HCT116 (cell line): Measurements from ENCODE around the gene PEX6. TPM values are rescaled to one million over a fixed set of nuclear protein-coding genes. Genes with fewer than 3 reads are reported as not detected.

Experiments
- ATAC-seq: fragments of 200-7000 bp; cut with Tn5 transposase; 2 replicates; pipeline ENCODE4 v1.9.1; 2020; ENCODE audit warnings: mild to moderate bottlenecking, moderate library complexity
- BruUV-seq: library from RNA; stranded (reverse); fragments of 400-500 nt; replicated peaks from 2 replicates; lab custom pipeline; 2021; lab: Mats Ljungman, UMichigan
- CTCF ChIA-PET: fragments of 300-600 bp; sonication (Branson Sonifier 250); formaldehyde crosslinking; loops from one replicate; lab custom pipeline; 2021; ENCODE audit warnings: antibody characterized with exemption; lab: Charles Lee
- POLR2A ChIA-PET: fragments of 300-600, 350-600 bp; sonication (Branson Sonifier 250); formaldehyde crosslinking; loops from one replicate; lab custom pipeline; 2021; ENCODE audit warnings: antibody characterized with exemption; lab: Charles Lee
- RAD21 ChIA-PET, 2 experiments: fragments of 300-600 bp; sonication (Branson Sonifier 250); formaldehyde crosslinking; loops; one replicate each; lab custom pipeline; 2023; ENCODE audit warnings: low total read pairs in 2 of 2; ENCODE audit not compliant: uncharacterized antibody in 2 of 2, unreplicated experiment in 2 of 2, low non-redundant PET in 1 of 2; lab: Charles Lee
- DNase-seq: peaks from one replicate; pipeline ENCODE4 v3.0.0-alpha.2; 2010; ENCODE audit warnings: low read depth, low spot score
- H2AFZ ChIP-seq: fragments of 200-600 bp; shearing (Covaris generic), sonication (generic); 2 replicates; pipeline ENCODE4 v1.6.1; 2017; ENCODE audit warnings: low read depth, mixed run types, mixed read lengths, antibody characterized with exemption, low read length; ENCODE audit not compliant: poor library complexity, severe bottlenecking
- H3K27ac ChIP-seq: 2 replicates; pipeline ENCODE4 v1.5.1; 2012; ENCODE audit warnings: low read depth, low read length
- H3K27me3 ChIP-seq: fragments of 200-600 bp; sonication (generic); 2 replicates; pipeline ENCODE4 v1.6.1; 2016; ENCODE audit warnings: mixed run types, low read length, mixed read lengths; ENCODE audit not compliant: insufficient read depth
- H3K36me3 ChIP-seq, 2 experiments: fragments of 200-500 bp in 1 of 2; fragments of 200-600 bp in 1 of 2; sonication (Bioruptor generic) in 1 of 2; sonication (generic) in 1 of 2; 2 replicates each; pipeline versions ENCODE4 v1.5.1 to v1.6.1; 2014 to 2016; ENCODE audit warnings: low read length in 2 of 2, inconsistent platforms in 1 of 2, mixed read lengths in 1 of 2, mixed run types in 1 of 2; ENCODE audit not compliant: insufficient read depth in 2 of 2, control insufficient read depth in 1 of 2
- H3K4me1 ChIP-seq, 2 experiments: fragments of 200-600 bp in 1 of 2; sonication (generic) in 1 of 2; 2 replicates each; pipeline versions ENCODE4 v1.5.1 to v1.6.1; 2012 to 2017; ENCODE audit warnings: low read length in 2 of 2, inconsistent platforms in 1 of 2, mild to moderate bottlenecking in 1 of 2, mixed read lengths in 1 of 2, mixed run types in 1 of 2, moderate library complexity in 1 of 2; ENCODE audit not compliant: insufficient read depth in 2 of 2, control insufficient read depth in 1 of 2
- H3K4me2 ChIP-seq: fragments of 200-600 bp; sonication (generic); 2 replicates; pipeline ENCODE4 v1.6.1; 2017; ENCODE audit warnings: mixed run types, low read length, mixed read lengths
- H3K4me3 ChIP-seq, 2 experiments: fragments of 200-600 bp in 1 of 2; sonication (generic) in 1 of 2; replicated peaks in 1 of 2; 2 replicates each; pipeline ENCODE4 v1.5.1; 2011 to 2016; ENCODE audit warnings: low read length in 2 of 2, control low read depth in 1 of 2, low read depth in 1 of 2, mild to moderate bottlenecking in 1 of 2, mixed read lengths in 1 of 2, mixed run types in 1 of 2
- H3K79me2 ChIP-seq: fragments of 200-600 bp; sonication (generic); 2 replicates; pipeline ENCODE4 v1.6.1; 2017; ENCODE audit warnings: mild to moderate bottlenecking, mixed run types, low read length, moderate library complexity, mixed read lengths; ENCODE audit not compliant: insufficient read depth
- H3K9ac ChIP-seq: fragments of 200-600 bp; sonication (generic); 2 replicates; pipeline ENCODE4 v1.6.1; 2016; ENCODE audit warnings: low read length, mixed read lengths
- H3K9me2 ChIP-seq: fragments of 200-600 bp; sonication (generic), shearing (Covaris generic); 2 replicates; pipeline ENCODE4 v1.6.1; 2017; ENCODE audit warnings: mixed run types, mild to moderate bottlenecking, moderate library complexity; ENCODE audit not compliant: insufficient read depth
- H3K9me3 ChIP-seq, 2 experiments: fragments of 200-500 bp in 1 of 2; fragments of 200-600 bp in 1 of 2; sonication (Bioruptor generic) in 1 of 2; sonication (generic) in 1 of 2; 2 replicates each; pipeline ENCODE4 v1.6.1; 2014 to 2017; ENCODE audit warnings: low read length in 2 of 2, mixed read lengths in 2 of 2, inconsistent platforms in 1 of 2, low read depth in 1 of 2, mild to moderate bottlenecking in 1 of 2, mixed run types in 1 of 2, moderate library complexity in 1 of 2; ENCODE audit not compliant: control insufficient read depth in 1 of 2, insufficient read depth in 1 of 2
- H4K20me1 ChIP-seq: fragments of 200-600 bp; sonication (generic), shearing (Covaris generic); 2 replicates; pipeline ENCODE4 v1.6.1; 2017; ENCODE audit warnings: mixed run types, mild to moderate bottlenecking, moderate library complexity; ENCODE audit not compliant: insufficient read depth
- CTCF ChIP-seq, 3 experiments: fragments of 200-600 bp in 1 of 3; sonication (generic) in 1 of 3; IDR thresholded peaks in 2 of 3; conservative IDR thresholded peaks in 1 of 3; 2 replicates each; pipeline ENCODE4 v1.5.1; 2012 to 2017; ENCODE audit warnings: low read depth in 2 of 3, low read length in 2 of 3, antibody characterized with exemption in 1 of 3, borderline replicate concordance in 1 of 3, control low read depth in 1 of 3, mild to moderate bottlenecking in 1 of 3, mixed read lengths in 1 of 3, mixed run types in 1 of 3, moderate library complexity in 1 of 3; ENCODE audit not compliant: insufficient read depth in 1 of 3
- EGR1 ChIP-seq: IDR thresholded peaks from 2 replicates; pipeline ENCODE4 v1.6.1; 2012; ENCODE audit warnings: low read depth
- ELF1 ChIP-seq: IDR thresholded peaks from 2 replicates; pipeline ENCODE4 v1.6.1; 2012; ENCODE audit warnings: low read depth, borderline replicate concordance
- EZH2 ChIP-seq: fragments of 200-600 bp; sonication (generic); IDR thresholded peaks from 2 replicates; pipeline ENCODE4 v1.6.1; 2017; ENCODE audit warnings: antibody characterized with exemption, mixed run types
- EZH2phosphoT487 ChIP-seq: fragments of 200-600 bp; IDR thresholded peaks from 2 replicates; pipeline ENCODE4 v1.6.1; 2018; ENCODE audit warnings: antibody characterized with exemption, borderline replicate concordance
- FOSL1 ChIP-seq: IDR thresholded peaks from 2 replicates; pipeline ENCODE4 v1.6.1; 2012; ENCODE audit warnings: low read depth
- JUND ChIP-seq: IDR thresholded peaks from 2 replicates; pipeline ENCODE4 v1.6.1; 2012
- POLR2AphosphoS5 ChIP-seq: IDR thresholded peaks from 2 replicates; pipeline ENCODE4 v1.6.1; 2011; ENCODE audit warnings: mild to moderate bottlenecking, low read depth, low read length, moderate library complexity
- RAD21 ChIP-seq: IDR thresholded peaks from 2 replicates; pipeline ENCODE4 v1.6.1; 2012; ENCODE audit warnings: low read depth, mild to moderate bottlenecking
- SIN3A ChIP-seq: IDR thresholded peaks from 2 replicates; pipeline ENCODE4 v1.6.1; 2012; ENCODE audit warnings: low read depth
- SP1 ChIP-seq: IDR thresholded peaks from 2 replicates; pipeline ENCODE4 v1.6.1; 2012; ENCODE audit warnings: low read depth
- YY1 ChIP-seq: IDR thresholded peaks from 2 replicates; pipeline ENCODE4 v1.6.1; 2011; ENCODE audit warnings: low read length, low read depth, moderate library complexity, mild to moderate bottlenecking; ENCODE audit not compliant: insufficient replicate concordance; ENCODE audit errors: extremely low read depth
- intact Hi-C: fragments of 100-400 bp; cut with micrococcal nuclease; formaldehyde crosslinking; loops from 2 replicates; pipeline ENCODE4 v1.10.0; 2022
- total RNA-seq: library from RNA; stranded (reverse); gene quantifications from one replicate; pipeline ENCODE4 v1.2.1, GENCODE V29; 2021; ENCODE audit not compliant: unreplicated experiment
- TF ChIP-seq, protein P1 (sequence below): IDR thresholded peaks from 2 replicates; pipeline ENCODE4 v1.6.1; 2012
- TF ChIP-seq, protein P2 (sequence below): IDR thresholded peaks from 2 replicates; pipeline ENCODE4 v1.6.1; 2012

PEX6 gene
- total RNA-seq, 1 experiment from 2014 or later: 21.4 TPM

DNA sequence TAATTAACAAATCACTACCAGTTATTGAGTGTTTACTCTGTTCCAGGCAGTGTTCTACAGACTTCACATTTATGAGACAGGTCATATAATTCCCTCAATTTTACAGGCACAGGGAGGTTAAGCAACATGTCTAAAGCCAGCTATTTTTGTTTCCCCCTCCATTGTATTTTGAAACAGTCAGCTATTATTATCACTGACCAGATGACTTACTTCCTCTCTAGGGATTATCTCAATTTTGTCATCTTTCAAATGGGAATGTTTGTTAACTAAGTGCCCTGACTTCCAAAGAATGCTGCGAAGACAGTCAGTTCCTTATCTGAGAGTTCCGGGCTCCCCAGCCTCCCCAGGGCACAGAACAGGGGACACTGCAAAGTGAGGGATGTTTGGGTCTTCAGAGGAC, 55.3 kb downstream of the PEX6 start:
- ATAC-seq: no peak
- no peak overlapping the region for H3K4me2 ChIP-seq
- DNase-seq: no peak
- no peaks in the 10 kb centered on the region for H3K36me3 ChIP-seq
- ChIA-PET POLR2A (no interaction called here), RAD21 (no interaction called here), CTCF (no interaction called here)
- H3K9me2 ChIP-seq: no peaks in the 10 kb centered on the region
- no peak overlapping the region for H3K27ac ChIP-seq
- no peaks in the 10 kb centered on the region for H3K27me3 ChIP-seq
- no peaks in the 10 kb centered on the region for H4K20me1 ChIP-seq
- no peak overlapping the region for H3K4me3 ChIP-seq
- BruUV-seq: no TSS peak
- no peak overlapping the region for H3K9ac ChIP-seq
- intact Hi-C loops: no loop called here
- H2AFZ ChIP-seq: no peak overlapping the region
- H3K4me1 ChIP-seq: peaks cover 6% of the 10 kb centered on the region in 2 experiments; a peak in 3 of 4 replicates
- no peaks in the 10 kb centered on the region for H3K9me3 ChIP-seq
- H3K79me2 ChIP-seq: no peaks in the 10 kb centered on the region
- TF ChIP-seq RAD21: no peak
- no peak for TF ChIP-seq POLR2AphosphoS5
- TF ChIP-seq, protein P1, sequence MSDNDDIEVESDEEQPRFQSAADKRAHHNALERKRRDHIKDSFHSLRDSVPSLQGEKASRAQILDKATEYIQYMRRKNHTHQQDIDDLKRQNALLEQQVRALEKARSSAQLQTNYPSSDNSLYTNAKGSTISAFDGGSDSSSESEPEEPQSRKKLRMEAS: no peak
- no peak for TF ChIP-seq SIN3A
- TF ChIP-seq EZH2: no peak
- TF ChIP-seq, protein P2, sequence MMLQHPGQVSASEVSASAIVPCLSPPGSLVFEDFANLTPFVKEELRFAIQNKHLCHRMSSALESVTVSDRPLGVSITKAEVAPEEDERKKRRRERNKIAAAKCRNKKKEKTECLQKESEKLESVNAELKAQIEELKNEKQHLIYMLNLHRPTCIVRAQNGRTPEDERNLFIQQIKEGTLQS: no peak
- TF ChIP-seq ELF1: no peak
- TF ChIP-seq CTCF (IDR thresholded peaks at IDR 0.05 in 2 of 3, conservative IDR thresholded peaks at IDR 0.05 in 1 of 3; ENCODE audit: borderline replicate concordance in 1 of 3, insufficient read depth in 1 of 3, low read depth in 2 of 3, low read length in 2 of 3): no peak
- TF ChIP-seq SP1: no peak
- no peak for TF ChIP-seq EZH2phosphoT487
- TF ChIP-seq EGR1: no peak
- TF ChIP-seq FOSL1: no peak
- no peak for TF ChIP-seq JUND
- no peak for TF ChIP-seq YY1
